MM.1S (cell line): ENCODE data around the gene NLRC3.

Source experiments
- CTCF ChIP-seq: fragments of 300-600 bp; sonication (generic); IDR thresholded peaks from 2 replicates; pipeline ENCODE4 v1.5.1; 2016; ENCODE audit warnings: antibody characterized with exemption, low read length, mixed read lengths
- EZH2 ChIP-seq: fragments of 300-600 bp; sonication (generic); optimal IDR thresholded peaks from 2 replicates; pipeline ENCODE3; 2017; ENCODE audit warnings: low read depth, mild to moderate bottlenecking, antibody characterized with exemption, low read length, mixed read lengths
- EZH2phosphoT487 ChIP-seq: fragments of 300-600 bp; sonication (generic); IDR thresholded peaks from 2 replicates; pipeline ENCODE4 v1.6.1; 2018; ENCODE audit warnings: antibody characterized with exemption, low read length

GRCh38 chr16:3569851-3570250 is 7.4 kb downstream of the NLRC3 start:
- no peak for TF ChIP-seq CTCF
- no peak for TF ChIP-seq EZH2
- no peak for TF ChIP-seq EZH2phosphoT487
